Measurements from ENCODE around the gene RRP1B. TPM values are rescaled to one million over a fixed set of nuclear protein-coding genes. Genes with fewer than 3 reads are reported as not detected.

RRP1B gene
- total RNA-seq, 1 experiment from 2014 or later = 55.9 TPM

DNA sequence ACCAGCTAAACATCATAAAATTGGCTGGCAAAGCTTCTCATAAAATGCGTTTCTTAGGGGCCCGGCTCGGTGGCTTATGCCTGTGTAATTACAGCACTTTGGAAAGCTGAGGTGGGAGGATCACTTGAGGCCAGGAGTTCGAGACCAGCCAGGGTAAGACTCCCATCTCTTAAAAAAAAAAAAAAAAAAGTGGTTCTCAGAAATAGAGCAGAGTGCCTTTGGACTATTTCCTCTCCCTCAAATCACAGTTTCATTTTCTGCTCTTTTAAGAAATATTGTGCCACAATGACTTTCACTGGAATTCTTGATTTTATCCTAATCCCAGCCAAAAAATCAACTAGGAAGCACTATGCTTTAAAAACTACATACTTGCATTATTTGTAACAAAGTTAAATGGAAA lies 13.4 kb upstream of the RRP1B start:
- Histone ChIP-seq H4K20me1 (ENCODE audit: insufficient read depth) (no peaks in the 10 kb centered on the region), H3K4me2 (ENCODE audit: low read length) (peak overlapping the region; percentile 68; the same call in 1 of the 2 replicates), H3K9me3 (ENCODE audit: control insufficient read depth in 1 of 2, insufficient read depth in 1 of 2, low read depth in 1 of 2, low read length in 2 of 2) (no peaks in the 10 kb centered on the region), H3K4me1 (ENCODE audit: control insufficient read depth in 1 of 2, insufficient read depth in 2 of 2, low read length in 2 of 2) (peaks cover 4 to 9% of the 10 kb centered on the region in 2 experiments; a peak in 3 of 4 replicates), H3K9me2 (ENCODE audit: insufficient read depth) (no peaks in the 10 kb centered on the region), H3K4me3 (replicated peaks in 1 of 2; ENCODE audit: low read depth in 1 of 2, low read length in 2 of 2) (no peak overlapping the region), H3K36me3 (ENCODE audit: control insufficient read depth in 1 of 2, insufficient read depth in 2 of 2, low read length in 2 of 2) (no peaks in the 10 kb centered on the region), H2AFZ (ENCODE audit: low read depth, low read length, poor library complexity, severe bottlenecking) (peak overlapping the region; percentile 99), H3K27ac (ENCODE audit: low read depth, low read length) (no peak overlapping the region), H3K27me3 (ENCODE audit: insufficient read depth, low read length) (no peaks in the 10 kb centered on the region), H3K79me2 (ENCODE audit: insufficient read depth, low read length) (no peaks in the 10 kb centered on the region), H3K9ac (ENCODE audit: low read length) (no peak overlapping the region)
- ChIA-PET POLR2A (no interaction called here), CTCF (interaction anchor here (1.0 to 1.5 kb wide), 3 partner anchors 10 to 34 kb away, joined by 3 to 5 read pairs (median 4); no protein-coding TSS in a partner anchor), RAD21 (ENCODE audit: low non-redundant PET in 1 of 2, low total read pairs in 2 of 2, uncharacterized antibody in 2 of 2, unreplicated experiment in 2 of 2) (no interaction called here)
- intact Hi-C loops (cut with micrococcal nuclease) = loop anchor here (2.0 kb wide), 1 partner anchor 33 kb away; no protein-coding TSS in a partner anchor
- TF ChIP-seq EZH2phosphoT487 (IDR thresholded peaks at IDR 0.05; ENCODE audit: borderline replicate concordance) = no peak
- DNase-seq (ENCODE audit: low read depth, low spot score) (no peak), ATAC-seq (no peak)
- BruUV-seq (replicated peaks) = no TSS peak

DNA sequence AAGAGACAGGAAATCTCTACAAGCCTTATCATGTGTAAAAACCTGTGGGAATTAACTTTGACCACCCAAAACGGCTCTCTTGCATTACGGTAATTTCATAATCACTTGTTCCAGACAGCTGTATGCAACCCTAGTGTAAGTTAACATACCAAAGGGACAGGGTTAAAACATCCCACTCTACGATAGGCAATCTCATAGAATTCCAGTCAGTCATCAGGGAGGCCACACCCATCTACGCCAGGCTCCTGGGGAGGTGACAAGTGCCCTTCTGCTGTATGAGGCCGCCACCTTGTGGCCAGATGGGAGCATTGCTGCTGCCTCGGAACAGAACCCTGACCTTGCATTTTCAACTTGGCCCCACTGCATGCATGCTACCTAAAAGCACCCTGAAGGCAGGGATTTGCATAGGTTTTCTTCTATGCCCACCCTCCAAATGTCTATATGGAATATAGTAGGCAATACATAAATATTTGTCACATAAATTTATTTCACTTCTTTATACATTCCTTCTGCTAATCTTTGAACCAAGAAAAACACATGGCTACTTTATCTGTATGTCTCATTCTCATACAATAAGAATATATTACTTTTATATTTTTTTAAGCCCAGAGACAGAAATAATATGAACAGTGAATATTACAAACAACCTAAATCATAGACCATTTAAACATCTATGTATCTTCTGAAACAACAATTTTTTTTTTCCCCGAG lies 12.7 kb upstream of the RRP1B start:
- RAD21 ChIA-PET (ENCODE audit: low non-redundant PET in 1 of 2, low total read pairs in 2 of 2, uncharacterized antibody in 2 of 2, unreplicated experiment in 2 of 2) = no interaction called here
- no peak overlapping the region for H3K27ac ChIP-seq (ENCODE audit: low read depth, low read length)
- DNase-seq (ENCODE audit: low read depth, low spot score) = peak; percentile 88
- no peak overlapping the region for H3K9ac ChIP-seq (ENCODE audit: low read length)
- H3K9me3 ChIP-seq (ENCODE audit: control insufficient read depth in 1 of 2, insufficient read depth in 1 of 2, low read depth in 1 of 2, low read length in 2 of 2) = no peaks in the 10 kb centered on the region
- peak; percentile 99 for ATAC-seq
- H3K4me1 ChIP-seq (ENCODE audit: control insufficient read depth in 1 of 2, insufficient read depth in 2 of 2, low read length in 2 of 2) = peaks cover 4 to 11% of the 10 kb centered on the region in 2 experiments; a peak in 3 of 4 replicates
- CTCF ChIA-PET = interaction anchor here (1.5 kb wide), 1 partner anchor 12 kb away, joined by 3 read pairs; no protein-coding TSS in a partner anchor
- intact Hi-C loops (cut with micrococcal nuclease) = loop anchor here (2.0 kb wide), 1 partner anchor 34 kb away; no protein-coding TSS in a partner anchor
- POLR2A ChIA-PET = no interaction called here
- no TSS peak for BruUV-seq (replicated peaks)
- H2AFZ ChIP-seq (ENCODE audit: low read depth, low read length, poor library complexity, severe bottlenecking) = peak overlapping the region; percentile 99
- no peaks in the 10 kb centered on the region for H3K79me2 ChIP-seq (ENCODE audit: insufficient read depth, low read length)
- H3K27me3 ChIP-seq (ENCODE audit: insufficient read depth, low read length) = no peaks in the 10 kb centered on the region
- no peaks in the 10 kb centered on the region for H3K36me3 ChIP-seq (ENCODE audit: control insufficient read depth in 1 of 2, insufficient read depth in 2 of 2, low read length in 2 of 2)
- peak overlapping the region in 1 of 2 experiments; percentile 21; a peak in 2 of 4 replicates for H3K4me3 ChIP-seq (replicated peaks in 1 of 2; ENCODE audit: low read depth in 1 of 2, low read length in 2 of 2)
- no peaks in the 10 kb centered on the region for H4K20me1 ChIP-seq (ENCODE audit: insufficient read depth)
- TF ChIP-seq JUND (IDR thresholded peaks at IDR 0.05) (no peak), RAD21 (IDR thresholded peaks at IDR 0.05; ENCODE audit: low read depth) (peak; percentile 98), CTCF (IDR thresholded peaks at IDR 0.05 in 2 of 3, conservative IDR thresholded peaks at IDR 0.05 in 1 of 3; ENCODE audit: borderline replicate concordance in 1 of 3, insufficient read depth in 1 of 3, low read depth in 2 of 3, low read length in 2 of 3) (peak; percentile 87 to 99 (median 96))
- no peaks in the 10 kb centered on the region for H3K9me2 ChIP-seq (ENCODE audit: insufficient read depth)
- peak overlapping the region; percentile 68 for H3K4me2 ChIP-seq (ENCODE audit: low read length)
